ENCODE measurements around the gene HAGH. TPM values are rescaled to one million over a fixed set of nuclear protein-coding genes. Genes with fewer than 3 reads are reported as not detected.

The HAGH gene
- polyA plus RNA-seq, 1 donor (not counting 4 experiments of a cell fraction or from before 2014, with no cell fraction given), result 17.7 TPM

GRCh38 chr16:1820096-1820945 lies 6.3 kb downstream of the HAGH start:
- no peak overlapping the region for H2AFZ ChIP-seq (ENCODE audit: control insufficient read depth, low read length)
- H3K9me3 ChIP-seq (ENCODE audit: control insufficient read depth, low read depth, low read length), result no peaks in the 10 kb centered on the region
- no peaks in the 10 kb centered on the region for H3K79me2 ChIP-seq (ENCODE audit: control insufficient read depth, insufficient read depth, low read length)
- H3K4me3 ChIP-seq (ENCODE audit: control insufficient read depth in 2 of 3, extremely low read depth in 1 of 3, insufficient read depth in 2 of 3, low read depth in 1 of 3, low read length in 3 of 3), result no peak overlapping the region
- dilution Hi-C loops (cut with MboI; ENCODE audit: extremely low pct_ligation_motif_present, low sequenced_read_pairs), result no loop called here
- no peak for FAIRE-seq
- peaks cover 0 to 14% of the 10 kb centered on the region in 2 experiments for H3K36me3 ChIP-seq (ENCODE audit: control insufficient read depth in 2 of 2, extremely low read depth in 1 of 2, insufficient read depth in 2 of 2, low read length in 2 of 2)
- H4K20me1 ChIP-seq (ENCODE audit: control insufficient read depth, extremely low read depth, insufficient read depth, low read length), result no peaks in the 10 kb centered on the region
- H3K4me2 ChIP-seq (ENCODE audit: control insufficient read depth, extremely low read depth, insufficient read depth, low read depth, low read length), result no peak overlapping the region
- H3K4me1 ChIP-seq (ENCODE audit: control insufficient read depth, extremely low read depth, insufficient read depth, low read length), result peaks cover under 1% of the 10 kb centered on the region
- H3K9ac ChIP-seq (ENCODE audit: control insufficient read depth, extremely low read depth, insufficient read depth, low read length), result no peak overlapping the region
- DNase-seq (ENCODE audit: low read depth, low spot score), result no peak
- H3K27ac ChIP-seq (ENCODE audit: control insufficient read depth, insufficient read depth, low read length), result no peak overlapping the region
- no peaks in the 10 kb centered on the region for H3K27me3 ChIP-seq (ENCODE audit: control insufficient read depth, extremely low read depth, insufficient read depth, low read length)
- H3K9me1 ChIP-seq (ENCODE audit: control insufficient read depth, extremely low read depth, insufficient read depth, low read length), result no peaks in the 10 kb centered on the region
- TF ChIP-seq EZH2 (IDR thresholded peaks at IDR 0.05; ENCODE audit: low read length) (no peak), CTCF (optimal IDR thresholded peaks at IDR 0.05 in 1 of 3, IDR thresholded peaks at IDR 0.05 in 1 of 3, conservative IDR thresholded peaks at IDR 0.05 in 1 of 3; ENCODE audit: extremely low read depth in 1 of 3, insufficient read depth in 2 of 3, low read length in 3 of 3) (no peak)

DNA sequence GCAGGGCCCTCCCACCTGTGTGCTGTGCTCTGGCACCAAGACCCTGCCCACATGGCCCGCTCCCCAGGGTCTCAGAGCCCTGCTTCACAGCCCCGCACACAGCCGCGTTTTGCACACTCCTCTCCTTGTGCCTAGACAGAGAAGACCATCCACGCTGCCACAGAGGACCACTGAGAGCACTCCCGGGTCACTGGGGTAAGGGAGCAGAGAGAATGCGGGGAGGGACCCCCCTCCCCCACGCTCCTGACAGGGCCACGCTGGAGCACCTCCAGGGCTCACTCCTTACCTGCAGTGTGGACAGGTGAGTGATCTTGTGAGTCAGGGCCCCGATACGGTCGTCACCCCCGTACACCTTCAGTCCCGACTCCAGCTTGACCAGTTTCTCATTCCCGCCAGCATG lies 7.0 kb downstream of the HAGH start:
- DNase-seq (ENCODE audit: low read depth, low spot score), result no peak
- dilution Hi-C loops (cut with MboI; ENCODE audit: extremely low pct_ligation_motif_present, low sequenced_read_pairs), result no loop called here

More for the DNA sequence above, 7.0 kb downstream of the HAGH start:
- no peaks in the 10 kb centered on the region for H4K20me1 ChIP-seq (ENCODE audit: control insufficient read depth, extremely low read depth, insufficient read depth, low read length)
- no peak overlapping the region for H3K27ac ChIP-seq (ENCODE audit: control insufficient read depth, insufficient read depth, low read length)
- H3K4me3 ChIP-seq (ENCODE audit: control insufficient read depth in 2 of 3, extremely low read depth in 1 of 3, insufficient read depth in 2 of 3, low read depth in 1 of 3, low read length in 3 of 3), result no peak overlapping the region
- no peak for TF ChIP-seq EZH2 (IDR thresholded peaks at IDR 0.05; ENCODE audit: low read length)
- no peak for TF ChIP-seq CTCF (optimal IDR thresholded peaks at IDR 0.05 in 1 of 3, IDR thresholded peaks at IDR 0.05 in 1 of 3, conservative IDR thresholded peaks at IDR 0.05 in 1 of 3; ENCODE audit: extremely low read depth in 1 of 3, insufficient read depth in 2 of 3, low read length in 3 of 3)
- no peak overlapping the region for H3K4me2 ChIP-seq (ENCODE audit: control insufficient read depth, extremely low read depth, insufficient read depth, low read depth, low read length)
- H3K9me3 ChIP-seq (ENCODE audit: control insufficient read depth, low read depth, low read length), result no peaks in the 10 kb centered on the region
- no peak for FAIRE-seq
- peaks cover 0 to 14% of the 10 kb centered on the region in 2 experiments for H3K36me3 ChIP-seq (ENCODE audit: control insufficient read depth in 2 of 2, extremely low read depth in 1 of 2, insufficient read depth in 2 of 2, low read length in 2 of 2)
- no peaks in the 10 kb centered on the region for H3K79me2 ChIP-seq (ENCODE audit: control insufficient read depth, insufficient read depth, low read length)
- H2AFZ ChIP-seq (ENCODE audit: control insufficient read depth, low read length), result no peak overlapping the region
- no peaks in the 10 kb centered on the region for H3K27me3 ChIP-seq (ENCODE audit: control insufficient read depth, extremely low read depth, insufficient read depth, low read length)
- H3K4me1 ChIP-seq (ENCODE audit: control insufficient read depth, extremely low read depth, insufficient read depth, low read length), result no peaks in the 10 kb centered on the region
- no peaks in the 10 kb centered on the region for H3K9me1 ChIP-seq (ENCODE audit: control insufficient read depth, extremely low read depth, insufficient read depth, low read length)
- no peak overlapping the region for H3K9ac ChIP-seq (ENCODE audit: control insufficient read depth, extremely low read depth, insufficient read depth, low read length)
